GM12891 (cell line): Measurements from ENCODE around the gene GAK.
"Not testable (repeated sequence)": the region's sequence is repeated elsewhere in the genome, so short reads cannot be mapped to it uniquely, and the experiment has no call there.

ENCODE experiments used
- PAX5 ChIP-seq: IDR thresholded peaks from 2 replicates; pipeline ENCODE4 v1.6.1; 2011; ENCODE audit warnings: low read length, moderate library complexity, mild to moderate bottlenecking; ENCODE audit not compliant: insufficient read depth, severe bottlenecking
- POLR2A ChIP-seq: IDR thresholded peaks from 2 replicates; pipeline ENCODE4 v1.6.1; 2011; ENCODE audit warnings: low read depth, low read length, control low read depth
- POLR2AphosphoS5 ChIP-seq: IDR thresholded peaks from 2 replicates; pipeline ENCODE4 v1.6.1; 2011; ENCODE audit warnings: low read depth, low read length, control low read depth
- POU2F2 ChIP-seq: IDR thresholded peaks from 2 replicates; pipeline ENCODE4 v1.6.1; 2011; ENCODE audit warnings: low read depth, mild to moderate bottlenecking, control low read depth, low read length, moderate library complexity
- SPI1 ChIP-seq: IDR thresholded peaks from 2 replicates; pipeline ENCODE4 v1.6.1; 2011; ENCODE audit warnings: low read depth, low read length, control low read depth
- TAF1 ChIP-seq: IDR thresholded peaks from 2 replicates; pipeline ENCODE4 v1.6.1; 2011; ENCODE audit warnings: low read depth, low read length, control low read depth

- not testable (repeated sequence) for TF ChIP-seq TAF1, POLR2A, POLR2AphosphoS5, POU2F2, SPI1, PAX5
These were observed 4.5 kb downstream of the GAK start for GRCh38 chr4:927566-927965.
